Hematopoietic multipotent progenitor cell treated with erythropoietin and hydrocortisone succinate and interleukin-3 and kit ligand, for 17 days (in vitro differentiated cells): ENCODE data around the gene CLPX.
"Not testable (repeated sequence)": the region's sequence is repeated elsewhere in the genome, so short reads cannot be mapped to it uniquely, and the experiment has no call there.

Source experiments
- DNase-seq: peaks from one replicate; pipeline ENCODE4 v3.0.0-alpha.2; 2015; ENCODE audit warnings: low spot score

The CLPX gene

GRCh38 chr15:65204931-65205660 lies 20.0 kb upstream of the CLPX start:
- DNase-seq = no peak

- DNase-seq = no peak
Observed at GRCh38 chr15:65204236-65204930, 19.2 kb upstream of the CLPX start.

GRCh38 chr15:65201918-65202317 lies 16.8 kb upstream of the CLPX start:
- DNase-seq = no peak

GRCh38 chr15:65198571-65198970 lies 13.4 kb upstream of the CLPX start:
- no peak for DNase-seq

- no peak for DNase-seq
Observed at GRCh38 chr15:65197337-65197645, 12.1 kb upstream of the CLPX start.

GRCh38 chr15:65196637-65197336 lies 11.6 kb upstream of the CLPX start:
- no peak for DNase-seq

GRCh38 chr15:65195548-65195923 lies 10.4 kb upstream of the CLPX start:
- no peak for DNase-seq

GRCh38 chr15:65194826-65195547 lies 9.8 kb upstream of the CLPX start:
- DNase-seq = no peak

- no peak for DNase-seq
Observed at GRCh38 chr15:65192016-65192415, 6.9 kb upstream of the CLPX start.

- DNase-seq = peak; percentile 61
Observed at GRCh38 chr15:65189102-65189740, 4.1 kb upstream of the CLPX start.

GRCh38 chr15:65188472-65188871 lies 3.3 kb upstream of the CLPX start:
- not testable (repeated sequence) for DNase-seq

- DNase-seq = peak; percentile 76
Observed at GRCh38 chr15:65184305-65184867, 756 bp downstream of the CLPX start.

- DNase-seq = no peak
Observed at GRCh38 chr15:65183865-65184159, 1.3 kb downstream of the CLPX start.

GRCh38 chr15:65182538-65182937 lies 2.6 kb downstream of the CLPX start:
- no peak for DNase-seq

GRCh38 chr15:65181582-65182353 lies 3.4 kb downstream of the CLPX start:
- not testable (repeated sequence) for DNase-seq

GRCh38 chr15:65180167-65180566 lies 5.0 kb downstream of the CLPX start:
- no peak for DNase-seq

- no peak for DNase-seq
Observed at GRCh38 chr15:65177901-65178300, 7.2 kb downstream of the CLPX start.

GRCh38 chr15:65176056-65176455 lies 9.1 kb downstream of the CLPX start:
- DNase-seq = no peak

- DNase-seq = no peak
Observed at GRCh38 chr15:65175511-65175910, 9.6 kb downstream of the CLPX start.

GRCh38 chr15:65174509-65174908 lies 10.6 kb downstream of the CLPX start:
- no peak for DNase-seq

- DNase-seq = no peak
Observed at GRCh38 chr15:65172531-65172930, 12.6 kb downstream of the CLPX start.
